Nephron (organoid): ENCODE results near the gene TXN.
A peak's percentile ranks its signal among the peaks of the same experiment; 100 is the strongest.

Source experiments
- H3K27ac Mint-ChIP-seq, 3 experiments: 2 replicates each; pipeline ENCODE4 v1.8.0; 2020; ENCODE audit warnings: mixed read lengths in 3 of 3, mild to moderate bottlenecking in 2 of 3, moderate library complexity in 1 of 3
- H3K27me3 Mint-ChIP-seq: 2 replicates; pipeline ENCODE4 v1.8.0; 2021; ENCODE audit warnings: low read depth, mild to moderate bottlenecking, moderate library complexity, mixed read lengths
- H3K36me3 Mint-ChIP-seq: 2 replicates; pipeline ENCODE4 v1.8.0; 2020; ENCODE audit warnings: low read depth, mixed read lengths
- H3K4me1 Mint-ChIP-seq: 2 replicates; pipeline ENCODE4 v1.8.0; 2020; ENCODE audit warnings: mixed read lengths
- H3K4me3 Mint-ChIP-seq, 3 experiments: 2 replicates each; pipeline ENCODE4 v1.8.0; 2020; ENCODE audit warnings: mild to moderate bottlenecking in 3 of 3, mixed read lengths in 3 of 3, moderate library complexity in 2 of 3
- H3K9me3 Mint-ChIP-seq: 2 replicates; pipeline ENCODE4 v1.8.0; 2020; ENCODE audit warnings: mixed read lengths
- CTCF ChIP-seq, 3 experiments: fragments of 200-600 bp; sonication (generic); IDR thresholded peaks; one replicate each; pipeline ENCODE4 v1.5.0; 2021; ENCODE audit warnings: antibody characterized with exemption in 3 of 3; ENCODE audit not compliant: unreplicated experiment in 3 of 3

Gene TXN

GRCh38 chr9:110261632-110262031 lies 5.3 kb upstream of the TXN start:
- no peaks in the 10 kb centered on the region for H3K36me3 Mint-ChIP-seq
- no peaks in the 10 kb centered on the region for H3K27me3 Mint-ChIP-seq
- H3K4me3 Mint-ChIP-seq = no peak overlapping the region
- peaks cover 10% of the 10 kb centered on the region for H3K4me1 Mint-ChIP-seq
- peaks cover 10% of the 10 kb centered on the region for H3K9me3 Mint-ChIP-seq
- no peak for TF ChIP-seq CTCF (IDR thresholded peaks at IDR 0.05; ENCODE audit: unreplicated experiment in 3 of 3)
- no peak overlapping the region for H3K27ac Mint-ChIP-seq

- no peaks in the 10 kb centered on the region for H3K27me3 Mint-ChIP-seq
- no peak for TF ChIP-seq CTCF (IDR thresholded peaks at IDR 0.05; ENCODE audit: unreplicated experiment in 3 of 3)
Observed at GRCh38 chr9:110260911-110261310, 4.6 kb upstream of the TXN start.

GRCh38 chr9:110259566-110259965 lies 3.3 kb upstream of the TXN start:
- H3K36me3 Mint-ChIP-seq = no peaks in the 10 kb centered on the region
- peaks cover 18% of the 10 kb centered on the region for H3K4me1 Mint-ChIP-seq
- no peak for TF ChIP-seq CTCF (IDR thresholded peaks at IDR 0.05; ENCODE audit: unreplicated experiment in 3 of 3)
- H3K4me3 Mint-ChIP-seq = no peak overlapping the region
- H3K9me3 Mint-ChIP-seq = peaks cover 6% of the 10 kb centered on the region
- no peaks in the 10 kb centered on the region for H3K27me3 Mint-ChIP-seq
- H3K27ac Mint-ChIP-seq = no peak overlapping the region

More at GRCh38 chr9:110260911-110261310, 4.6 kb upstream of the TXN start:
- H3K27ac Mint-ChIP-seq = no peak overlapping the region
- no peaks in the 10 kb centered on the region for H3K36me3 Mint-ChIP-seq
- H3K4me3 Mint-ChIP-seq = no peak overlapping the region
- peaks cover 9% of the 10 kb centered on the region for H3K9me3 Mint-ChIP-seq
- peaks cover 10% of the 10 kb centered on the region for H3K4me1 Mint-ChIP-seq

GRCh38 chr9:110258690-110259091 lies 2.4 kb upstream of the TXN start:
- no peak for TF ChIP-seq CTCF (IDR thresholded peaks at IDR 0.05; ENCODE audit: unreplicated experiment in 3 of 3)
- Mint-ChIP-seq H3K9me3 (peaks cover 4% of the 10 kb centered on the region), H3K27me3 (no peaks in the 10 kb centered on the region), H3K4me3 (peak overlapping the region; percentile 2 to 11 (median 4)), H3K4me1 (peaks cover 19% of the 10 kb centered on the region), H3K27ac (no peak overlapping the region), H3K36me3 (no peaks in the 10 kb centered on the region)

GRCh38 chr9:110257956-110258355 lies 1.6 kb upstream of the TXN start:
- Mint-ChIP-seq H3K9me3 (no peaks in the 10 kb centered on the region), H3K36me3 (no peaks in the 10 kb centered on the region), H3K27me3 (no peaks in the 10 kb centered on the region), H3K4me3 (peak overlapping the region; percentile 92 to 99 (median 93)), H3K4me1 (peaks cover 19% of the 10 kb centered on the region), H3K27ac (peak overlapping the region; percentile 71 to 91 (median 91))
- no peak for TF ChIP-seq CTCF (IDR thresholded peaks at IDR 0.05; ENCODE audit: unreplicated experiment in 3 of 3)

GRCh38 chr9:110257097-110257841 lies 962 bp upstream of the TXN start:
- H3K27me3 Mint-ChIP-seq = no peaks in the 10 kb centered on the region
- H3K4me3 Mint-ChIP-seq = peak overlapping the region; percentile 92 to 99 (median 93)
- no peak for TF ChIP-seq CTCF (IDR thresholded peaks at IDR 0.05; ENCODE audit: unreplicated experiment in 3 of 3)
- peaks cover 19% of the 10 kb centered on the region for H3K4me1 Mint-ChIP-seq
- no peaks in the 10 kb centered on the region for H3K36me3 Mint-ChIP-seq
- no peaks in the 10 kb centered on the region for H3K9me3 Mint-ChIP-seq
- H3K27ac Mint-ChIP-seq = peak overlapping the region; percentile 71 to 91 (median 91)
